Activated naive CD4-positive, alpha-beta T cell treated with anti-CD3 and anti-CD28 coated beads for 36 hours (primary cell): Measurements from ENCODE around the gene GALNT5. TPM values are rescaled to one million over a fixed set of nuclear protein-coding genes. Genes with fewer than 3 reads are reported as not detected.
"Not testable (repeated sequence)": the region's sequence is repeated elsewhere in the genome, so short reads cannot be mapped to it uniquely, and the experiment has no call there.

ENCODE experiments used
- CTCF ChIA-PET: fragments of 350-600 bp; sonication (Branson Sonifier 250); formaldehyde crosslinking; loops from one replicate; lab custom pipeline; 2021; ENCODE audit warnings: antibody characterized with exemption; lab: Charles Lee
- DNase-seq: peaks from one replicate; pipeline ENCODE4 v3.0.0-alpha.2; 2020
- H3K27ac Mint-ChIP-seq: one replicate; pipeline ENCODE4 v1.8.0; 2021; ENCODE audit warnings: mild to moderate bottlenecking, mixed read lengths
- H3K27me3 Mint-ChIP-seq: one replicate; pipeline ENCODE4 v1.8.0; 2021; ENCODE audit warnings: low read depth, mixed read lengths
- H3K36me3 Mint-ChIP-seq: one replicate; pipeline ENCODE4 v1.8.0; 2021; ENCODE audit warnings: low read depth, mixed read lengths
- H3K4me1 Mint-ChIP-seq: one replicate; pipeline ENCODE4 v1.8.0; 2021; ENCODE audit warnings: low read depth, mixed read lengths
- H3K4me3 Mint-ChIP-seq: one replicate; pipeline ENCODE4 v1.8.0; 2021; ENCODE audit warnings: mild to moderate bottlenecking, moderate library complexity, mixed read lengths
- H3K9me3 Mint-ChIP-seq: one replicate; pipeline ENCODE4 v1.8.0; 2021; ENCODE audit warnings: mixed read lengths
- intact Hi-C: fragments of 100-400 bp; cut with micrococcal nuclease; formaldehyde crosslinking; loops from one replicate; pipeline ENCODE4 v1.15.1; 2023
- total RNA-seq, 2 experiments: library from RNA; stranded (reverse); gene quantifications; one replicate each; pipeline ENCODE4 v1.2.3, GENCODE V29; 2021

Gene GALNT5
- total RNA-seq, 2 experiments from 2014 or later: not detected

DNA sequence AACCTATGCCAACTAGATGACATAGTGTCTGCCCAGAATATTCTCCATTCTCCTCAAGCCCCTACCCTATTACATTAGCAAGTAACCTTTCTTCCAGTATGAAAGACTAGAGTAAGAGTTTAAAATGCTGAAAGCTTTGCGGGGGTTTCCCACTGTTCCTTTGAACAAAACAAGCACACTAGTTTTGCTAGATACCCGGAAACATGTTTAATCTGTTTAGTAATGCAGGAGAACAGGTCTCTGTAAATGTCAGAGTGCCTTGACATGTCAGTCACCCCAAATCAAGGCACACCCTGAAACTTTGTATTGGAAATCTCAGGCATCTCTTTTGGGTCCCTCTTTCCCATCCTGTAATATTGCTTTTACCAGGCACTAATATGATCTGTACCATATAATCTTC is 11.6 kb downstream of the GALNT5 start:
- peaks cover 19% of the 10 kb centered on the region for H3K4me1 Mint-ChIP-seq
- no peaks in the 10 kb centered on the region for H3K36me3 Mint-ChIP-seq
- H3K27ac Mint-ChIP-seq: no peak overlapping the region
- no peak for DNase-seq
- H3K4me3 Mint-ChIP-seq: no peak overlapping the region
- CTCF ChIA-PET: no interaction called here
- intact Hi-C loops: no loop called here
- no peaks in the 10 kb centered on the region for H3K9me3 Mint-ChIP-seq
- peaks cover 7% of the 10 kb centered on the region for H3K27me3 Mint-ChIP-seq

DNA sequence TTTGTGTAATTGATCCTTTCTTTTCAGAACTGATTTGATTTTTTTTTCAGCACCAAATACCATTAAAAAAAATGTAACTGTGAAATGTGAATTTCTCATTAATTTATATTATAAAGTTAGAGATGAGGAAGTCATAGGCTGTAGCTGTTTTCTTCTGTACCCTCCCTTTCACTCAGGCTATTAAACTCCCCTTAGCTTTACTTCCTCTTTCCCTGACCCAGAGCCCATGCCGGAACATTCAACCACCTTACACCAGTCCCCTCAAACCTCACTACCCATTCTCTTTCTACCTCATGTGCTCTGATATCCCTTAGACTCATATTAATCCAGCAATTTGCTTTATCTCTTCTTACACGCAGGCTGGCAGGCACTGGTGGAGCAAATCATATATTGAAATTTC is 12.4 kb downstream of the GALNT5 start:
- CTCF ChIA-PET: interaction anchor here (1.4 kb wide), 1 partner anchor 32 kb away, joined by 3 read pairs; no protein-coding TSS in a partner anchor
- peaks cover 7% of the 10 kb centered on the region for H3K27me3 Mint-ChIP-seq
- intact Hi-C loops: no loop called here
- H3K4me1 Mint-ChIP-seq: peaks cover 19% of the 10 kb centered on the region
- no peaks in the 10 kb centered on the region for H3K36me3 Mint-ChIP-seq
- H3K4me3 Mint-ChIP-seq: no peak overlapping the region
- no peaks in the 10 kb centered on the region for H3K9me3 Mint-ChIP-seq
- H3K27ac Mint-ChIP-seq: no peak overlapping the region
- DNase-seq: no peak

DNA sequence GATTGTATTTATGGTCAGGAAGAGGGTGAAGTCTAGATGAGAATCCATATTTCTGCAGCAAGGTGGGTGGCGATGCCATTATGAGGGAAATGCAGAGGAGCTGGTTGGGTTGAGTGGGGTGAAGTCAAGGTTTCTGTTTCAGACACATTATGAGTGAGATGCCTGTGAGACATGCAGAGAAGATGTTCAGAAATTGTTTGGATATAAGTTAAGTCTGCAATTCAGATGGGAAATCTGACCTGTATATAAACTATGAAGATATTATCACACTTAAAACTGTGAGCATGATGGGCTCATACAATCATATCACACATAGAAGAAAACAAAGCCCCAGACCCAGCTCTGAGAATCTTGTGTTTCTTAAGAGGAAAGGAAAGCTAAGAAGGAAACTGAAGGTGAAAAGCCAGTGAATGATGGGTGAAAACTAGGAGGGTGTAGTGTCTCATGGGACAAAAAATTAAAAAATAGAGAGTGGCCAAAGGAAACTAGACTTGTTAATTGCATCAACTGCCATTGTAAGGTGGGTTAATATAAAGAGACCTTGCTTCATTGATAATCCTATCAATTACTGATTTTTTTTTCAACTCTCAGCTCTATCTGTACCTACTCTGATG is 14.2 kb downstream of the GALNT5 start:
- Mint-ChIP-seq H3K36me3 (no peaks in the 10 kb centered on the region), H3K9me3 (no peaks in the 10 kb centered on the region), H3K4me3 (no peak overlapping the region), H3K27ac (no peak overlapping the region), H3K27me3 (peaks cover 9% of the 10 kb centered on the region), H3K4me1 (peaks cover 19% of the 10 kb centered on the region)
- CTCF ChIA-PET: interaction anchor here (0.7 to 0.9 kb wide), 2 partner anchors 256 to 1463 kb away, joined by 3 to 4 read pairs; no protein-coding TSS in a partner anchor
- intact Hi-C loops: no loop called here
- DNase-seq: no peak

DNA sequence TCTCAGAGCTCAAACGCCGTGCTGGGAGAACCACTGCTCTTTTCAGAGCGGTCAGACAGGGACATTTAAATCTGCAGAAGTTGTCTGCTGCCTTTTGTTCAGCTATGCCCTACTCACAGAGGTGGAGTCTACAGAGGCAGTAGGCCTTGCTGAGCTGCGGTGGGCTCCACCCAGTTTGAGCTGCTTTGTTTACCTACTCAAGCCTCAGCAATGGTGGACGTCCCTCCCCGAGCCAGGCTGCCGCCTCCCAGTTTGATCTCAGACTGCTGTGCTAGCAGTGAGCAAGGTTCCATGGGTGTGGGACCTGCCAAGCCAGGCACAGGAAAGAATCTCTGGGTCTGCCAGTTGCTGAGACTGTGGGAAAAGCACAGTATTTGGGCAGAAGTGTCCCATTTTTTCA is 21.8 kb downstream of the GALNT5 start:
- H3K27me3 Mint-ChIP-seq: peaks cover 14% of the 10 kb centered on the region
- H3K9me3 Mint-ChIP-seq, DNase-seq, H3K27ac Mint-ChIP-seq, H3K4me3 Mint-ChIP-seq, intact Hi-C loops, H3K36me3 Mint-ChIP-seq, H3K4me1 Mint-ChIP-seq: not testable (repeated sequence)
- CTCF ChIA-PET: interaction anchor here (1.3 kb wide), 1 partner anchor 27 kb away, joined by 3 read pairs; no protein-coding TSS in a partner anchor

- CTCF ChIA-PET: no interaction called here
- H3K4me3 Mint-ChIP-seq: no peak overlapping the region
These were observed 23.8 kb downstream of the GALNT5 start for GRCh38 chr2:157281316-157281715.

DNA sequence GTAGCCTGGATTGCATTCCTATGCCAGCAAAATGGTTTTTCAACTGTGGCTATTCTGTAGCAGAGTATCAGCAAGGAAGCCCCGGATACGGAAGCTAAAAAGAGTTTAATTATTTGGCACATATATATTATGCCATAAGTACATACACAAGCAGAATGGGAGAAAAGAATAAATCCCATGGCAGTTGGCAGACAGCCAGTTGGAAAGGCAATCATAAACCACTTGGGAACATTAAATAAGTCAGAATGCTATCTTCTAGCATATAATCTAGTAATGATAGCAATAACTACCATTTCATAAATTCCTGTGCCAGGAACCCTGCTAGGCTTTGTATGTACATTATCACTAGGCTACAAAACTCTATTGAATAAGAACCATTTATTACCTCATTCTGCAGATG is 26.0 kb downstream of the GALNT5 start:
- no peaks in the 10 kb centered on the region for H3K4me1 Mint-ChIP-seq
- peaks cover 7% of the 10 kb centered on the region for H3K27me3 Mint-ChIP-seq
- intact Hi-C loops: no loop called here
- H3K4me3 Mint-ChIP-seq: no peak overlapping the region
- DNase-seq: no peak
- CTCF ChIA-PET: no interaction called here
- no peaks in the 10 kb centered on the region for H3K9me3 Mint-ChIP-seq
- no peaks in the 10 kb centered on the region for H3K36me3 Mint-ChIP-seq
- no peak overlapping the region for H3K27ac Mint-ChIP-seq

More at GRCh38 chr2:157281316-157281715, 23.8 kb downstream of the GALNT5 start:
- Mint-ChIP-seq H3K4me1 (no peaks in the 10 kb centered on the region), H3K27ac (no peak overlapping the region), H3K27me3 (peaks cover 14% of the 10 kb centered on the region), H3K9me3 (no peaks in the 10 kb centered on the region), H3K36me3 (no peaks in the 10 kb centered on the region)
- DNase-seq: no peak
- intact Hi-C loops: no loop called here

GRCh38 chr2:157287160-157287559 is 29.7 kb downstream of the GALNT5 start:
- DNase-seq: no peak
- CTCF ChIA-PET: interaction anchor here (0.8 kb wide), 1 partner anchor 15 kb away, joined by 4 read pairs; no protein-coding TSS in a partner anchor
- Mint-ChIP-seq H3K36me3 (no peaks in the 10 kb centered on the region), H3K27me3 (peaks cover 5% of the 10 kb centered on the region), H3K9me3 (no peaks in the 10 kb centered on the region), H3K27ac (no peak overlapping the region), H3K4me1 (no peaks in the 10 kb centered on the region), H3K4me3 (no peak overlapping the region)
- intact Hi-C loops: no loop called here

GRCh38 chr2:157290525-157290924 is 33.0 kb downstream of the GALNT5 start:
- intact Hi-C loops: no loop called here
- no peak overlapping the region for H3K4me3 Mint-ChIP-seq
- H3K9me3 Mint-ChIP-seq: no peaks in the 10 kb centered on the region

DNA sequence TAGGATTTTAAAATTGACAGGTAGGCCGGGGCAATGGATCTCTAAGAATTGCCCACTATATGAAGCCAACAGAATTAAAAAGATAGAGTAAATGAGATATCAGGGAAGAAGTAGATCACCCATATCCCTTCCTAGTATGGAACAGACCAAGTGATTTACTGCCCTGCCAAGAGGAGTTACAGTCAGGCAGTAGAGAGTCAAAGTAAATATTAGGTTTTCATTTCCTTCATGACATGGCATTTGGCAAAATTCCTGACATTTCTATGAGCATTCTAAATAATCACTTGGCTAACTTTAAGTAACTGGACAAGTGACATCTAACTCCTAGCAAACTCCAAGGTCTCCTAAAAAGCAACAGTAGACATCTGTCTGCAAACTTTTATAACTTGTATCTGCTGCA is 33.5 kb downstream of the GALNT5 start:
- Mint-ChIP-seq H3K9me3 (no peaks in the 10 kb centered on the region), H3K4me1 (peaks cover 4% of the 10 kb centered on the region), H3K36me3 (no peaks in the 10 kb centered on the region), H3K27ac (no peak overlapping the region), H3K4me3 (no peak overlapping the region), H3K27me3 (peaks cover 5% of the 10 kb centered on the region)
- intact Hi-C loops: no loop called here
- CTCF ChIA-PET: no interaction called here
- no peak for DNase-seq

More at GRCh38 chr2:157290525-157290924, 33.0 kb downstream of the GALNT5 start:
- no peak overlapping the region for H3K27ac Mint-ChIP-seq
- DNase-seq: no peak
- peaks cover 4% of the 10 kb centered on the region for H3K4me1 Mint-ChIP-seq
- H3K27me3 Mint-ChIP-seq: peaks cover 5% of the 10 kb centered on the region
- CTCF ChIA-PET: interaction anchor here (0.7 kb wide), 1 partner anchor 642 kb away, joined by 3 read pairs; no protein-coding TSS in a partner anchor
- H3K36me3 Mint-ChIP-seq: no peaks in the 10 kb centered on the region

DNA sequence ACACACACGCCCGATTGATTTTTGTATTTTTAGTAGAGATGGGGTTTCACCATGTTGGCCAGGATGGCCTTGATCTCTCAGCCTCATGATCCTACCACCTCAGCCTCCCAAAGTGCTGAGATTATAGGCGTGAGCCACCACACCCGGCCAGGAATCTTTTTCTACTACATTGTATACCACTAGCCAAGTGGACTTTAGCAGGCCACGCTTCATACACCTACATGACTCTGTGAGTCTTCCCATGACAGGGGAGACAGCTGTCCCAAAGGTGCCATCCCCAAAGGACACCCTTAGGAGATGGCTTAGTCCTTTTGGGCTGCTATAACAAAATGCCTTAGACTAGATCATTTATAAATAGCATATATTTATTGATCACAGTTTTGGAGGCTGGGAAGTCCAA is 35.3 kb downstream of the GALNT5 start:
- H3K27me3 Mint-ChIP-seq: no peaks in the 10 kb centered on the region
- intact Hi-C loops: no loop called here
- H3K27ac Mint-ChIP-seq: no peak overlapping the region
- no peaks in the 10 kb centered on the region for H3K9me3 Mint-ChIP-seq
- CTCF ChIA-PET: no interaction called here
- H3K4me1 Mint-ChIP-seq: peaks cover 4% of the 10 kb centered on the region
- no peak for DNase-seq
- H3K36me3 Mint-ChIP-seq: no peaks in the 10 kb centered on the region
- H3K4me3 Mint-ChIP-seq: no peak overlapping the region

DNA sequence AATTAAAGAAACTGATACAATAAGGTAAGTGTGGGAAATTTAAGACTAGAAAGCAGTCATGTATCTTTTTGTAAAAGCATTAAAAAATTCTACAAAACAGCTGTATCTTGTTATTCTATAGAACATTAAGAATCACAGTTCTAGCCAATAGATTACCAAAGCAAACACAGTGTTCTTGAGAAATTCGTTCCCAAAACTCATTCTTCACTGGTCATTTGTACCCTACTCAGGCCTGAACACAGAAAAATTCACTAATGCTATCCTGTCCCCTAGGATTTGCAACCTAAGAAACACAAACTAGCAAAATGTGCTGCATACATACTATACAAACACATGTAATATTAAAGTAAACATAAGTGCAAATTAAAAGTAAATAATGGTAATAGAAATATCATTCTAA is 39.0 kb downstream of the GALNT5 start:
- Mint-ChIP-seq H3K27ac (no peak overlapping the region), H3K4me3 (no peak overlapping the region), H3K9me3 (no peaks in the 10 kb centered on the region), H3K36me3 (no peaks in the 10 kb centered on the region), H3K27me3 (no peaks in the 10 kb centered on the region), H3K4me1 (peaks cover 4% of the 10 kb centered on the region)
- intact Hi-C loops: no loop called here
- CTCF ChIA-PET: interaction anchor here (1.2 kb wide), 1 partner anchor 455 kb away, joined by 3 read pairs; no protein-coding TSS in a partner anchor
- DNase-seq: no peak

GRCh38 chr2:157296958-157297357 is 39.5 kb downstream of the GALNT5 start:
- no peak overlapping the region for H3K27ac Mint-ChIP-seq
- H3K4me1 Mint-ChIP-seq: peaks cover 4% of the 10 kb centered on the region
- no peak for DNase-seq
- no peaks in the 10 kb centered on the region for H3K36me3 Mint-ChIP-seq
- no peaks in the 10 kb centered on the region for H3K27me3 Mint-ChIP-seq
- intact Hi-C loops: no loop called here
- no peaks in the 10 kb centered on the region for H3K9me3 Mint-ChIP-seq
- CTCF ChIA-PET: interaction anchor here (1.2 kb wide), 1 partner anchor 454 kb away, joined by 3 read pairs; no protein-coding TSS in a partner anchor
- no peak overlapping the region for H3K4me3 Mint-ChIP-seq

- CTCF ChIA-PET: interaction anchor here (0.6 to 8.3 kb wide), 25 partner anchors 9 to 710 kb away, joined by 3 to 263 read pairs (median 6); partner anchors contain the start of genes ACVR1C and ERMN
- intact Hi-C loops: loop anchor here (5.0 kb wide), 1 partner anchor 1451 kb away; no protein-coding TSS in a partner anchor
- Mint-ChIP-seq H3K9me3 (no peaks in the 10 kb centered on the region), H3K4me3 (no peak overlapping the region), H3K36me3 (no peaks in the 10 kb centered on the region), H3K27ac (no peak overlapping the region), H3K4me1 (peaks cover 22% of the 10 kb centered on the region), H3K27me3 (no peaks in the 10 kb centered on the region)
- DNase-seq: no peak
These were observed 43.8 kb downstream of the GALNT5 start for GRCh38 chr2:157301307-157301706.
